Measurements from ENCODE around the gene BCL2.

Gene BCL2

GRCh38 chr18:63126134-63127069 lies 193.2 kb downstream of the BCL2 start:
- no peak for ATAC-seq
- TF ChIP-seq OSR1 (CRISPR knock-in tag; IDR thresholded peaks at IDR 0.05) (no peak), ESRRG (CRISPR knock-in tag; IDR thresholded peaks at IDR 0.05) (no peak), ZNF70 (CRISPR knock-in tag; IDR thresholded peaks at IDR 0.05) (no peak), ISL1 (CRISPR knock-in tag; IDR thresholded peaks at IDR 0.05) (peak; percentile 60)

- TF ChIP-seq ZNF70 (CRISPR knock-in tag; IDR thresholded peaks at IDR 0.05) (no peak), TCF4 (CRISPR knock-in tag; IDR thresholded peaks at IDR 0.05; ENCODE audit: borderline replicate concordance) (no peak), ISL1 (CRISPR knock-in tag; IDR thresholded peaks at IDR 0.05) (no peak), BACH2 (CRISPR knock-in tag; IDR thresholded peaks at IDR 0.05; ENCODE audit: borderline replicate concordance) (no peak), PPARA (CRISPR knock-in tag; IDR thresholded peaks at IDR 0.05; ENCODE audit: borderline replicate concordance) (no peak), GLIS3 (CRISPR knock-in tag; IDR thresholded peaks at IDR 0.05) (no peak), POU6F1 (CRISPR knock-in tag; IDR thresholded peaks at IDR 0.05; ENCODE audit: borderline replicate concordance, low read depth) (no peak), ESRRG (CRISPR knock-in tag; IDR thresholded peaks at IDR 0.05) (no peak), ARNTL (CRISPR knock-in tag; IDR thresholded peaks at IDR 0.05; ENCODE audit: borderline replicate concordance, low read depth) (no peak), CSRNP3 (CRISPR knock-in tag; IDR thresholded peaks at IDR 0.05) (no peak), CSDC2 (CRISPR knock-in tag; IDR thresholded peaks at IDR 0.05) (no peak), ZNF8 (CRISPR knock-in tag; IDR thresholded peaks at IDR 0.05) (no peak), RARB (CRISPR knock-in tag; IDR thresholded peaks at IDR 0.05) (no peak)
- ATAC-seq: no peak
These were observed 198.9 kb downstream of the BCL2 start for GRCh38 chr18:63120620-63121019.

GRCh38 chr18:63119647-63120046 lies 199.9 kb downstream of the BCL2 start:
- ATAC-seq: peak; percentile 77
- TF ChIP-seq ZFP3 (CRISPR knock-in tag; IDR thresholded peaks at IDR 0.05) (no peak), ZFP30 (CRISPR knock-in tag; IDR thresholded peaks at IDR 0.05) (no peak), BACH2 (CRISPR knock-in tag; IDR thresholded peaks at IDR 0.05; ENCODE audit: borderline replicate concordance) (no peak), ZNF8 (CRISPR knock-in tag; IDR thresholded peaks at IDR 0.05) (no peak), RARB (CRISPR knock-in tag; IDR thresholded peaks at IDR 0.05) (no peak), PPARA (CRISPR knock-in tag; IDR thresholded peaks at IDR 0.05; ENCODE audit: borderline replicate concordance) (no peak)

- ATAC-seq: no peak
- TF ChIP-seq TOX (CRISPR knock-in tag; IDR thresholded peaks at IDR 0.05; ENCODE audit: borderline replicate concordance): no peak
- TF ChIP-seq ZNF8 (CRISPR knock-in tag; IDR thresholded peaks at IDR 0.05): no peak
These were observed 205.5 kb downstream of the BCL2 start for GRCh38 chr18:63113899-63114565.

GRCh38 chr18:63112706-63113105 lies 206.9 kb downstream of the BCL2 start:
- ATAC-seq: no peak
- TF ChIP-seq ZC3H10 (CRISPR knock-in tag; IDR thresholded peaks at IDR 0.05) (no peak), SNAI2 (CRISPR knock-in tag; IDR thresholded peaks at IDR 0.05) (no peak), PATZ1 (CRISPR knock-in tag; IDR thresholded peaks at IDR 0.05; ENCODE audit: borderline replicate concordance) (no peak), ZNF70 (CRISPR knock-in tag; IDR thresholded peaks at IDR 0.05) (no peak), ESRRG (CRISPR knock-in tag; IDR thresholded peaks at IDR 0.05) (no peak), TCF4 (CRISPR knock-in tag; IDR thresholded peaks at IDR 0.05; ENCODE audit: borderline replicate concordance) (no peak), CSRNP3 (CRISPR knock-in tag; IDR thresholded peaks at IDR 0.05) (no peak), ARNTL (CRISPR knock-in tag; IDR thresholded peaks at IDR 0.05; ENCODE audit: borderline replicate concordance, low read depth) (no peak)

Measured in SK-N-SH treated with all-trans-retinoic acid at 6 μM for 48 hours (cell line).